Suprapubic skin (tissue), 4 donors: Measurements from ENCODE around the gene TENM3.

Experiments used
- CTCF ChIP-seq, 2 donors: fragments of 200-600 bp in 1 of 2; fragments of 450-650 bp in 1 of 2; sonication (generic) in 1 of 2; IDR thresholded peaks; one replicate each; pipeline ENCODE4 v1.5.1; 2016 to 2019; ENCODE audit warnings: antibody characterized with exemption in 2 of 2, mild to moderate bottlenecking in 1 of 2, moderate library complexity in 1 of 2
- EP300 ChIP-seq: sonication (generic); formaldehyde crosslinking; IDR thresholded peaks from one replicate; pipeline ENCODE4 v1.6.1; 2017; ENCODE audit warnings: antibody characterized with exemption
- POLR2A ChIP-seq, 2 donors: fragments of 450-650 bp; IDR thresholded peaks; one replicate each; pipeline ENCODE4 v1.6.1; 2017; ENCODE audit warnings: antibody characterized with exemption in 2 of 2, mild to moderate bottlenecking in 2 of 2, moderate library complexity in 2 of 2
- POLR2AphosphoS5 ChIP-seq, 3 donors: sonication (generic); formaldehyde crosslinking; IDR thresholded peaks; one replicate each; pipeline ENCODE4 v1.6.1; 2017; ENCODE audit warnings: antibody characterized with exemption in 3 of 3

GRCh38 chr4:182556580-182556979, 313.4 kb downstream of the TENM3 start:
- TF ChIP-seq CTCF (IDR thresholded peaks at IDR 0.05) (no peak), POLR2A (IDR thresholded peaks at IDR 0.05) (no peak), EP300 (no peak), POLR2AphosphoS5 (IDR thresholded peaks at IDR 0.05) (no peak)
